MM.1S (cell line): ENCODE measurements around the gene NOB1.

Experiments used
- DNase-seq: peaks from one replicate; pipeline ENCODE4 v3.0.0-alpha.2; 2015
- H2AFZ ChIP-seq: fragments of 300-600 bp; sonication (generic); 2 replicates; pipeline ENCODE4 v1.6.0; 2016; ENCODE audit warnings: antibody characterized with exemption, low read length
- H3F3A ChIP-seq: fragments of 300-600 bp; sonication (generic); 2 replicates; pipeline ENCODE4 v1.6.1; 2016; ENCODE audit warnings: mild to moderate bottlenecking, antibody characterized with exemption, low read length, moderate library complexity, mixed read lengths; ENCODE audit not compliant: insufficient read depth
- H3K27ac ChIP-seq: fragments of 300-600 bp; sonication (generic); 2 replicates; pipeline ENCODE4 v1.5.1; 2016; ENCODE audit warnings: mild to moderate bottlenecking, low read length
- H3K27me3 ChIP-seq: fragments of 300-600 bp; sonication (generic); replicated peaks from 2 replicates; pipeline ENCODE4 v1.6.0; 2016; ENCODE audit warnings: low read length; ENCODE audit not compliant: insufficient read depth
- H3K36me3 ChIP-seq: fragments of 300-600 bp; sonication (generic); replicated peaks from 2 replicates; pipeline ENCODE4 v1.6.1; 2016; ENCODE audit warnings: mild to moderate bottlenecking, low read length, mixed read lengths; ENCODE audit not compliant: insufficient read depth
- H3K4me1 ChIP-seq: fragments of 300-600 bp; sonication (generic); 2 replicates; pipeline ENCODE4 v1.6.1; 2016; ENCODE audit warnings: low read length, mixed read lengths
- H3K4me2 ChIP-seq: fragments of 300-600 bp; sonication (generic); 2 replicates; pipeline ENCODE4 v1.6.0; 2016; ENCODE audit warnings: low read depth, low read length
- H3K4me3 ChIP-seq: fragments of 300-600 bp; sonication (generic); 2 replicates; pipeline ENCODE4 v1.5.1; 2016; ENCODE audit warnings: low read length, mixed read lengths
- H3K79me2 ChIP-seq: fragments of 300-600 bp; sonication (generic); 2 replicates; pipeline ENCODE4 v1.6.1; 2016; ENCODE audit warnings: mixed run types, low read length, mixed read lengths
- H3K9ac ChIP-seq: fragments of 300-600 bp; sonication (generic); 2 replicates; pipeline ENCODE4 v1.6.1; 2016; ENCODE audit warnings: low read length, mixed read lengths
- H3K9me2 ChIP-seq: fragments of 300-600 bp; sonication (generic); replicated peaks from 2 replicates; pipeline ENCODE4 v1.6.1; 2016; ENCODE audit warnings: mild to moderate bottlenecking, low read length, mixed read lengths; ENCODE audit not compliant: insufficient read depth
- H3K9me3 ChIP-seq: fragments of 300-600 bp; sonication (generic); replicated peaks from 2 replicates; pipeline ENCODE4 v1.6.1; 2016; ENCODE audit warnings: mild to moderate bottlenecking, low read length, mixed read lengths; ENCODE audit not compliant: insufficient read depth
- H4K20me1 ChIP-seq: fragments of 300-600 bp; sonication (generic); 2 replicates; pipeline ENCODE4 v1.6.1; 2016; ENCODE audit warnings: mild to moderate bottlenecking, low read length, moderate library complexity, mixed read lengths; ENCODE audit not compliant: insufficient read depth
- EZH2 ChIP-seq: fragments of 300-600 bp; sonication (generic); optimal IDR thresholded peaks from 2 replicates; pipeline ENCODE3; 2017; ENCODE audit warnings: low read depth, mild to moderate bottlenecking, antibody characterized with exemption, low read length, mixed read lengths
- EZH2phosphoT487 ChIP-seq: fragments of 300-600 bp; sonication (generic); IDR thresholded peaks from 2 replicates; pipeline ENCODE4 v1.6.1; 2018; ENCODE audit warnings: antibody characterized with exemption, low read length
- TF ChIP-seq, protein P1 (sequence below): fragments of 300-600 bp; sonication (generic); IDR thresholded peaks from 2 replicates; pipeline ENCODE4 v1.5.1; 2016; ENCODE audit warnings: antibody characterized with exemption, low read length, mixed read lengths

Gene NOB1

DNA sequence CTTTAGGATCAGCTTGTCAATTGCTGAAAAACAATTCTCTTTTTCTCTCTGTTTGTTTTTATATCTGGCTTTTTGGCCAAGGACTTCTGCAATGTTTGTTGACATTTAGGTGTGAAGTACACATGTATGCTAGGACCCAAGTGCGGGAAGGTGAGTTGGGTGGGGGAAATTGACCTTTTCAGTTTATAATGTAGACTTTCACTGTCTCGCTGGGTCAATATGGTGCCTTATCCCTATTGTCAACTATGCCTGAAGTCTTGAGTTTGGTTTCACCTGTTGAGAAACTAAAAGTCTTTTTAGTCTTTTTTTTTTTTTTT is 16.9 kb upstream of the NOB1 start:
- Histone ChIP-seq H3K36me3 (no peaks in the 10 kb centered on the region), H3K27me3 (no peaks in the 10 kb centered on the region), H3K4me2 (no peak overlapping the region), H3F3A (0 out of 2 replicates have a peak, but pooled peaks cover 2% of the 10 kb centered on the region), H3K27ac (no peak overlapping the region), H2AFZ (no peak overlapping the region), H3K4me1 (no peaks in the 10 kb centered on the region), H3K79me2 (peaks cover 98% of the 10 kb centered on the region), H3K9ac (no peak overlapping the region), H3K9me2 (no peaks in the 10 kb centered on the region), H4K20me1 (peaks cover 7% of the 10 kb centered on the region), H3K9me3 (no peaks in the 10 kb centered on the region), H3K4me3 (no peak overlapping the region)
- TF ChIP-seq EZH2: no peak
- TF ChIP-seq, protein P1, sequence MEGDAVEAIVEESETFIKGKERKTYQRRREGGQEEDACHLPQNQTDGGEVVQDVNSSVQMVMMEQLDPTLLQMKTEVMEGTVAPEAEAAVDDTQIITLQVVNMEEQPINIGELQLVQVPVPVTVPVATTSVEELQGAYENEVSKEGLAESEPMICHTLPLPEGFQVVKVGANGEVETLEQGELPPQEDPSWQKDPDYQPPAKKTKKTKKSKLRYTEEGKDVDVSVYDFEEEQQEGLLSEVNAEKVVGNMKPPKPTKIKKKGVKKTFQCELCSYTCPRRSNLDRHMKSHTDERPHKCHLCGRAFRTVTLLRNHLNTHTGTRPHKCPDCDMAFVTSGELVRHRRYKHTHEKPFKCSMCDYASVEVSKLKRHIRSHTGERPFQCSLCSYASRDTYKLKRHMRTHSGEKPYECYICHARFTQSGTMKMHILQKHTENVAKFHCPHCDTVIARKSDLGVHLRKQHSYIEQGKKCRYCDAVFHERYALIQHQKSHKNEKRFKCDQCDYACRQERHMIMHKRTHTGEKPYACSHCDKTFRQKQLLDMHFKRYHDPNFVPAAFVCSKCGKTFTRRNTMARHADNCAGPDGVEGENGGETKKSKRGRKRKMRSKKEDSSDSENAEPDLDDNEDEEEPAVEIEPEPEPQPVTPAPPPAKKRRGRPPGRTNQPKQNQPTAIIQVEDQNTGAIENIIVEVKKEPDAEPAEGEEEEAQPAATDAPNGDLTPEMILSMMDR: no peak
- TF ChIP-seq EZH2phosphoT487: no peak
- DNase-seq: no peak

- TF ChIP-seq EZH2phosphoT487 (no peak), EZH2 (no peak)
- TF ChIP-seq, protein P1: no peak
- Histone ChIP-seq H3K27ac (no peak overlapping the region), H4K20me1 (peaks cover 7% of the 10 kb centered on the region), H3K4me2 (no peak overlapping the region), H3K4me1 (no peaks in the 10 kb centered on the region), H3K9me3 (no peaks in the 10 kb centered on the region), H3F3A (0 out of 2 replicates have a peak, but pooled peaks cover 2% of the 10 kb centered on the region), H3K9me2 (no peaks in the 10 kb centered on the region), H3K27me3 (no peaks in the 10 kb centered on the region), H3K79me2 (peaks cover 99% of the 10 kb centered on the region), H2AFZ (no peak overlapping the region), H3K36me3 (no peaks in the 10 kb centered on the region), H3K4me3 (no peak overlapping the region), H3K9ac (no peak overlapping the region)
- no peak for DNase-seq
These were observed 14.7 kb upstream of the NOB1 start for GRCh38 chr16:69769404-69769803.

DNA sequence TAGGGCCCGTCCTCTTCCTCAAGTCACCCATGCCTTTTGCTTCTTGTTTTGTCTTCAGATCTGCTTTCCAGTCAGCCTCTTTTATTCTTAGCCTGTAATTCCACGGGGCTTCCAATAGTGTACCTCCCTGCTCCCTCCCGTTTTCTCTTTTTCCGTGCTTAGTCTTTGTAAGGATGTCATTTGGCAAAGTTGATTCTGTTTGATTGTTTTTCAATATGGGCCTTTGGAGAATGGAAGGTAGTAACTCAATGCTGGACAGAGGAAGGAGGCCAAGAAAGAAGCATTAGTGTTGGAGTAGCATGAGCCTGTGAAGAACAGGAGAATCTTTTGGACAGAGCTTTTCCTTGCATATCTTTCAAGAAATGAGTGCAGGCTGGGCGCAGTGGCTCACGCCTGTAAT is 13.9 kb upstream of the NOB1 start:
- no peaks in the 10 kb centered on the region for H3K9me3 ChIP-seq
- H2AFZ ChIP-seq: no peak overlapping the region
- H3K27me3 ChIP-seq: no peaks in the 10 kb centered on the region
- H3K9me2 ChIP-seq: no peaks in the 10 kb centered on the region
- peaks cover 99% of the 10 kb centered on the region for H3K79me2 ChIP-seq
- 0 out of 2 replicates have a peak, but pooled peaks cover 2% of the 10 kb centered on the region for H3F3A ChIP-seq
- H4K20me1 ChIP-seq: peaks cover 7% of the 10 kb centered on the region
- TF ChIP-seq, protein P1: no peak
- TF ChIP-seq EZH2 (no peak), EZH2phosphoT487 (no peak)
- no peaks in the 10 kb centered on the region for H3K36me3 ChIP-seq
- no peak overlapping the region for H3K4me2 ChIP-seq
- H3K9ac ChIP-seq: no peak overlapping the region
- no peak overlapping the region for H3K4me3 ChIP-seq
- DNase-seq: no peak
- H3K4me1 ChIP-seq: peaks cover 2% of the 10 kb centered on the region; the same call in 1 of the 2 replicates
- no peak overlapping the region for H3K27ac ChIP-seq
